WTC11 (cell line): ENCODE results near the gene CST8. TPM values are rescaled to one million over a fixed set of nuclear protein-coding genes. Genes with fewer than 3 reads are reported as not detected.

Experiments used
- ATAC-seq: fragments of 200-7000 bp; cut with Tn5 transposase; 2 replicates; pipeline ENCODE4 v1.10.0; 2021; ENCODE audit warnings: mild to moderate bottlenecking, moderate library complexity
- CTCF ChIA-PET: fragments of 300-600 bp; sonication (Branson Sonifier 250); formaldehyde crosslinking; loops from one replicate; lab custom pipeline; 2021; ENCODE audit warnings: antibody characterized with exemption; lab: Charles Lee
- POLR2A ChIA-PET: fragments of 350-600 bp; sonication (Branson Sonifier 250); formaldehyde crosslinking; loops from one replicate; lab custom pipeline; 2021; ENCODE audit warnings: antibody characterized with exemption; lab: Charles Lee
- DNase-seq: peaks from one replicate; pipeline ENCODE4 v3.0.0; 2021; ENCODE audit warnings: low spot score
- H3K27ac Mint-ChIP-seq: 2 replicates; pipeline ENCODE4 v1.8.0; 2021; ENCODE audit warnings: mixed read lengths
- H3K27me3 Mint-ChIP-seq: 2 replicates; pipeline ENCODE4 v1.8.0; 2021; ENCODE audit warnings: low read depth, mild to moderate bottlenecking, moderate library complexity, mixed read lengths
- H3K36me3 Mint-ChIP-seq: 2 replicates; pipeline ENCODE4 v1.8.0; 2021; ENCODE audit warnings: mixed read lengths
- H3K4me1 Mint-ChIP-seq: 2 replicates; pipeline ENCODE4 v1.8.0; 2022; ENCODE audit warnings: mixed read lengths
- H3K4me3 Mint-ChIP-seq: 2 replicates; pipeline ENCODE4 v1.8.0; 2021; ENCODE audit warnings: mild to moderate bottlenecking, moderate library complexity, mixed read lengths
- H3K9me3 Mint-ChIP-seq: 2 replicates; pipeline ENCODE4 v1.8.0; 2021; ENCODE audit warnings: mixed read lengths
- CBFB ChIP-seq: sonication (generic); formaldehyde crosslinking; IDR thresholded peaks from 2 replicates; pipeline ENCODE4 v1.8.1; 2022; ENCODE audit warnings: mild to moderate bottlenecking, low read depth, missing genetic modification reagents
- ESRRA ChIP-seq: sonication (generic); formaldehyde crosslinking; IDR thresholded peaks from 2 replicates; pipeline ENCODE4 v1.8.1; 2022; ENCODE audit warnings: mild to moderate bottlenecking, missing genetic modification reagents, borderline replicate concordance
- FOXJ3 ChIP-seq: sonication (generic); formaldehyde crosslinking; IDR thresholded peaks from 2 replicates; pipeline ENCODE4 v1.9.0; 2021; ENCODE audit warnings: missing genetic modification reagents, mild to moderate bottlenecking, borderline replicate concordance
- NFE2L1 ChIP-seq: sonication (generic); formaldehyde crosslinking; IDR thresholded peaks from 2 replicates; pipeline ENCODE4 v1.8.1; 2023; ENCODE audit warnings: missing genetic modification reagents
- NR2C2 ChIP-seq: sonication (generic); formaldehyde crosslinking; IDR thresholded peaks from 2 replicates; pipeline ENCODE4 v1.8.0; 2022; ENCODE audit warnings: mild to moderate bottlenecking, missing genetic modification reagents
- total RNA-seq: library from RNA; stranded (reverse); gene quantifications from 3 replicates; pipeline ENCODE4 v1.2.3, GENCODE V29; 2021
- TF ChIP-seq, protein P1 (sequence below): fragments of 250-450 bp; sonication (Bioruptor Pico); IDR thresholded peaks from 2 replicates; pipeline ENCODE4 v1.8.0; 2021; ENCODE audit warnings: mild to moderate bottlenecking
- TF ChIP-seq, protein P2 (sequence below): sonication (generic); formaldehyde crosslinking; IDR thresholded peaks from 2 replicates; pipeline ENCODE4 v1.8.1; 2022; ENCODE audit warnings: mild to moderate bottlenecking, missing genetic modification reagents, moderate library complexity, borderline replicate concordance
- TF ChIP-seq, protein P3 (sequence below): fragments of 250-450 bp; sonication (Bioruptor Pico); conservative IDR thresholded peaks from 2 replicates; pipeline ENCODE4 v1.9.0; 2021; ENCODE audit warnings: mild to moderate bottlenecking
- TF ChIP-seq, protein P4 (sequence below): sonication (generic); formaldehyde crosslinking; IDR thresholded peaks from 2 replicates; pipeline ENCODE4 v1.8.1; 2023; ENCODE audit warnings: mild to moderate bottlenecking, missing genetic modification reagents, moderate library complexity
- TF ChIP-seq, protein P5 (sequence below): fragments of 250-450 bp; sonication (Bioruptor Pico); IDR thresholded peaks from 2 replicates; pipeline ENCODE4 v1.9.0; 2021; ENCODE audit warnings: mild to moderate bottlenecking, borderline replicate concordance

CST8 gene
- total RNA-seq, 1 experiment from 2014 or later, result not detected

DNA sequence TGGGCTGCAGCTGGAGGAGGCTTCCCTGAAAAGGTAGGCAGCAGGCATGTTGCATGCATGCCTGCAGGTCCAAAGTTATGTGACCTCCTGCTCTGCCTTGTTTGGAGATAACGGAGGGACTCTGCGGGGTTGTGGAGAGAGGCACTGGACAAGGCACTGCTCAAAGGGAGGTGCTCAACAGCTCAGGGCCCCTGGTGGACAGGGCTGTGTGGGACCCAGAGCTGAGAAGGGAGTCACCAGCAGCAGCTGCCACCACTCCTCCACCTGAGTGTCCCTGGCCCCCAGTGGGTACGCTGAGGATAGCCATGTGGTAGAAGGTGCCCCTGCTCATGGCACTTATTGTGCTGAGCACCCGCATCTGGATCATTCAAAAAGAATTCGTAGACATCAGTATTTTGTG is 15.5 kb upstream of the CST8 start:
- Mint-ChIP-seq H3K27me3 (peaks cover 48% of the 10 kb centered on the region), H3K4me1 (peaks cover 43% of the 10 kb centered on the region), H3K36me3 (peaks cover 7% of the 10 kb centered on the region), H3K27ac (no peak overlapping the region), H3K4me3 (no peak overlapping the region), H3K9me3 (peaks cover 12% of the 10 kb centered on the region)
- ATAC-seq, result no peak
- DNase-seq, result no peak
- CTCF ChIA-PET, result no interaction called here
- TF ChIP-seq, protein P1, sequence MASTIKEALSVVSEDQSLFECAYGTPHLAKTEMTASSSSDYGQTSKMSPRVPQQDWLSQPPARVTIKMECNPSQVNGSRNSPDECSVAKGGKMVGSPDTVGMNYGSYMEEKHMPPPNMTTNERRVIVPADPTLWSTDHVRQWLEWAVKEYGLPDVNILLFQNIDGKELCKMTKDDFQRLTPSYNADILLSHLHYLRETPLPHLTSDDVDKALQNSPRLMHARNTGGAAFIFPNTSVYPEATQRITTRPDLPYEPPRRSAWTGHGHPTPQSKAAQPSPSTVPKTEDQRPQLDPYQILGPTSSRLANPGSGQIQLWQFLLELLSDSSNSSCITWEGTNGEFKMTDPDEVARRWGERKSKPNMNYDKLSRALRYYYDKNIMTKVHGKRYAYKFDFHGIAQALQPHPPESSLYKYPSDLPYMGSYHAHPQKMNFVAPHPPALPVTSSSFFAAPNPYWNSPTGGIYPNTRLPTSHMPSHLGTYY (CRISPR knock-in tag), result no peak
- no peak for TF ChIP-seq ESRRA (CRISPR knock-in tag)
- TF ChIP-seq FOXJ3 (CRISPR knock-in tag), result no peak
- TF ChIP-seq CBFB (CRISPR knock-in tag), result no peak
- TF ChIP-seq NR2C2 (CRISPR knock-in tag), result no peak
- POLR2A ChIA-PET, result no interaction called here

DNA sequence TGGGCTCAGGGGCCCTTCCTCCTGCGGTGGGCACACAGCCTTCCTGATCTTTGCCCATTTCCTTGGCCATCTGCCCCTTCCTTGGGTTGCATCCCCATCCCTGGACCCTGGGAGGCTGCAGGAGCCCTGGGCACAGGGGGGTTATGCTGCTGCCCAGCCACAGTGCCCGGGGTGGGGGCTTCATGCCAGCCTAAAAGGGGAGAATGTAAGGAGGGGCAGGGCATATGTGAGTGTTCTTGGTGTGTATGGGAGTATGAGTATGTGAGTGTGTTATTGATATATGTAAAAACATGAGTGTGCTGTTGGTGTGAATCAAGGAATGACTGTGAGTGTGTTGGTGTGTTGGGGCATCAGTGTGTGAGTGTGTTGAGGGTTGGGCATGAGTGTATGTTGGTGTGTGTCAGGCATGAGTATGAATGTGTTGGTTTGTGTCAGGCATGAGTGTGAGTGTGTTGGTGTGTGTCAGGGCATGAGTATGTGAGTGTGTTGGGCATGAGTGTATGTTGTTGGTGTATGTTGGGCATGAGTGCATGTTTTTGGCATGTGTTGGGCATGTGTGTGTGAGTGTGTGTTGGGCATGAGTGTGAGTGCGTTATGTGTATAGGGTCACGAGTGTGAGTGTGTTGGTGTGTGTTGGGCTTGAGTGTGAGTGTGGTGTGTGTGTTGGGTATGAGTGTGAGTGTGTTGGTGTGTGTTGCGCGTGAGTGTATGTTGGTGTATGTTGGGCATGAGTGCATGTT is 14.7 kb upstream of the CST8 start:
- TF ChIP-seq, protein P2, sequence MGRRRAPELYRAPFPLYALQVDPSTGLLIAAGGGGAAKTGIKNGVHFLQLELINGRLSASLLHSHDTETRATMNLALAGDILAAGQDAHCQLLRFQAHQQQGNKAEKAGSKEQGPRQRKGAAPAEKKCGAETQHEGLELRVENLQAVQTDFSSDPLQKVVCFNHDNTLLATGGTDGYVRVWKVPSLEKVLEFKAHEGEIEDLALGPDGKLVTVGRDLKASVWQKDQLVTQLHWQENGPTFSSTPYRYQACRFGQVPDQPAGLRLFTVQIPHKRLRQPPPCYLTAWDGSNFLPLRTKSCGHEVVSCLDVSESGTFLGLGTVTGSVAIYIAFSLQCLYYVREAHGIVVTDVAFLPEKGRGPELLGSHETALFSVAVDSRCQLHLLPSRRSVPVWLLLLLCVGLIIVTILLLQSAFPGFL, result no peak
- TF ChIP-seq NFE2L1, result peak; percentile 37; the same call in 1 of the 2 replicates
- POLR2A ChIA-PET, result no interaction called here
- H3K27ac Mint-ChIP-seq, result no peak overlapping the region
- no peak overlapping the region for H3K4me3 Mint-ChIP-seq
- H3K4me1 Mint-ChIP-seq, result peaks cover 37% of the 10 kb centered on the region
- H3K27me3 Mint-ChIP-seq, result peaks cover 40% of the 10 kb centered on the region
- peaks cover 7% of the 10 kb centered on the region for H3K36me3 Mint-ChIP-seq
- ATAC-seq (no peak), DNase-seq (no peak)
- H3K9me3 Mint-ChIP-seq, result peaks cover 12% of the 10 kb centered on the region
- CTCF ChIA-PET, result no interaction called here

DNA sequence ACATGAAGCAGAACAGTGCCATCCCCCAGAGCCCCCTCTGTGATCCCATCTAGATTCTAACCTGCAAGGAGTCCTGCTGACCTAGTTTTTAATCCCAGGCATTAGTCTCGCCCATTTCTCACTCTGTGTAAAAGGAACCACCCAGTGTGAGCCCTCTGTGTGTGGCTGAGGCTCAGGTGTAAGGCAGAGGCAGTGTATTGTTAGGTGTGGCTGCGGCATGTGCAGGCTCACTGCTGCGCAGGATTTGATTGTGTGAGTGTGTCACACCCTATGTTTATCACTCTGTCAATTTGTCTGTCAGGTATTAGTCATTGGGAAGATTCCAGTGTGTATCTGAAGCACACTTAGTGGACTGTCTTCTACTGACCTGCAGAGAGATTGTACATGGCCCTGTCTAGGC is 13.7 kb upstream of the CST8 start:
- TF ChIP-seq, protein P3, sequence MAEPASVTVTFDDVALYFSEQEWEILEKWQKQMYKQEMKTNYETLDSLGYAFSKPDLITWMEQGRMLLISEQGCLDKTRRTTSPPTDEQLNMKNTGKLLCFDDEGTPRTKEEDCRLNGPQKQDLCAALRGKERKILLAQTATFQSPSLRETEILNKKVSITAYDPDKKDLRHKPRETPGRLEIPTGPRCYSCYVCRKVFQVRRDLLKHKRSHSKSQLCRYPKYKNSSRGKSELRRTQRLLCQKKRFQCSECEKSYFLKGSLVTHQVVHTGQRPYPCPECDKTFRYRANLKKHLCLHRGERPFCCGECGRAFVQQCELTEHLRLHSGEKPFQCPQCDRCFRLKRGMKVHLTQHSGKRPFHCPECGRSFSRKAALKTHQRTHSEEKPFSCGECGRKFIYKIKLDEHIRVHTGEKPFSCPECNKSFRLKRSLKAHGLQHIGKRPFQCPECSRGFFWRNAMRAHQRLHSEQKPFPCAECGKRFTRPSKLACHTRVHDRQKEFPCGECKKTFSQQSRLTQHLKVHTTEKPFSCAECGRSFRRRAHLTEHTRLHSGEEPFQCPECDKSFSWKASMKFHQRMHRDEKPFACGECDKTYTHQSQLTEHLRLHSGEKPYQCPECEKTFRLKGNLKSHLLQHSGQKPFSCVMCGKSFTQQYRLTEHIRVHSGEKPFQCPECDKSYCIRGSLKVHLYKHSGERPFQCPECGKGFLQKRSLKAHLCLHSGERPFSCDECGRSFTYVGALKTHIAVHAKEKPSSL (CRISPR knock-in tag), result no peak
- TF ChIP-seq, protein P4, sequence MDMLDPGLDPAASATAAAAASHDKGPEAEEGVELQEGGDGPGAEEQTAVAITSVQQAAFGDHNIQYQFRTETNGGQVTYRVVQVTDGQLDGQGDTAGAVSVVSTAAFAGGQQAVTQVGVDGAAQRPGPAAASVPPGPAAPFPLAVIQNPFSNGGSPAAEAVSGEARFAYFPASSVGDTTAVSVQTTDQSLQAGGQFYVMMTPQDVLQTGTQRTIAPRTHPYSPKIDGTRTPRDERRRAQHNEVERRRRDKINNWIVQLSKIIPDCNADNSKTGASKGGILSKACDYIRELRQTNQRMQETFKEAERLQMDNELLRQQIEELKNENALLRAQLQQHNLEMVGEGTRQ (CRISPR knock-in tag), result no peak
- TF ChIP-seq, protein P5, sequence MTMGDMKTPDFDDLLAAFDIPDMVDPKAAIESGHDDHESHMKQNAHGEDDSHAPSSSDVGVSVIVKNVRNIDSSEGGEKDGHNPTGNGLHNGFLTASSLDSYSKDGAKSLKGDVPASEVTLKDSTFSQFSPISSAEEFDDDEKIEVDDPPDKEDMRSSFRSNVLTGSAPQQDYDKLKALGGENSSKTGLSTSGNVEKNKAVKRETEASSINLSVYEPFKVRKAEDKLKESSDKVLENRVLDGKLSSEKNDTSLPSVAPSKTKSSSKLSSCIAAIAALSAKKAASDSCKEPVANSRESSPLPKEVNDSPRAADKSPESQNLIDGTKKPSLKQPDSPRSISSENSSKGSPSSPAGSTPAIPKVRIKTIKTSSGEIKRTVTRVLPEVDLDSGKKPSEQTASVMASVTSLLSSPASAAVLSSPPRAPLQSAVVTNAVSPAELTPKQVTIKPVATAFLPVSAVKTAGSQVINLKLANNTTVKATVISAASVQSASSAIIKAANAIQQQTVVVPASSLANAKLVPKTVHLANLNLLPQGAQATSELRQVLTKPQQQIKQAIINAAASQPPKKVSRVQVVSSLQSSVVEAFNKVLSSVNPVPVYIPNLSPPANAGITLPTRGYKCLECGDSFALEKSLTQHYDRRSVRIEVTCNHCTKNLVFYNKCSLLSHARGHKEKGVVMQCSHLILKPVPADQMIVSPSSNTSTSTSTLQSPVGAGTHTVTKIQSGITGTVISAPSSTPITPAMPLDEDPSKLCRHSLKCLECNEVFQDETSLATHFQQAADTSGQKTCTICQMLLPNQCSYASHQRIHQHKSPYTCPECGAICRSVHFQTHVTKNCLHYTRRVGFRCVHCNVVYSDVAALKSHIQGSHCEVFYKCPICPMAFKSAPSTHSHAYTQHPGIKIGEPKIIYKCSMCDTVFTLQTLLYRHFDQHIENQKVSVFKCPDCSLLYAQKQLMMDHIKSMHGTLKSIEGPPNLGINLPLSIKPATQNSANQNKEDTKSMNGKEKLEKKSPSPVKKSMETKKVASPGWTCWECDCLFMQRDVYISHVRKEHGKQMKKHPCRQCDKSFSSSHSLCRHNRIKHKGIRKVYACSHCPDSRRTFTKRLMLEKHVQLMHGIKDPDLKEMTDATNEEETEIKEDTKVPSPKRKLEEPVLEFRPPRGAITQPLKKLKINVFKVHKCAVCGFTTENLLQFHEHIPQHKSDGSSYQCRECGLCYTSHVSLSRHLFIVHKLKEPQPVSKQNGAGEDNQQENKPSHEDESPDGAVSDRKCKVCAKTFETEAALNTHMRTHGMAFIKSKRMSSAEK, result no peak
- ChIA-PET POLR2A (no interaction called here), CTCF (no interaction called here)
- H3K27ac Mint-ChIP-seq, result no peak overlapping the region
- H3K4me1 Mint-ChIP-seq, result peaks cover 30% of the 10 kb centered on the region
- DNase-seq (no peak), ATAC-seq (peak; percentile 32; the same call in 1 of the 2 replicates)
- H3K36me3 Mint-ChIP-seq, result peaks cover 7% of the 10 kb centered on the region
- H3K27me3 Mint-ChIP-seq, result peaks cover 30% of the 10 kb centered on the region
- H3K4me3 Mint-ChIP-seq, result no peak overlapping the region
- H3K9me3 Mint-ChIP-seq, result peaks cover 12% of the 10 kb centered on the region
